GM19351 (cell line): ENCODE data around the gene ABHD5.

Source experiments
- ATAC-seq: cut with Tn5 transposase; IDR thresholded peaks from one replicate; pipeline ENCODE4 v1.9.1; 2021; ENCODE audit warnings: mild to moderate bottlenecking, moderate library complexity; ENCODE audit not compliant: unreplicated experiment

Gene ABHD5

DNA sequence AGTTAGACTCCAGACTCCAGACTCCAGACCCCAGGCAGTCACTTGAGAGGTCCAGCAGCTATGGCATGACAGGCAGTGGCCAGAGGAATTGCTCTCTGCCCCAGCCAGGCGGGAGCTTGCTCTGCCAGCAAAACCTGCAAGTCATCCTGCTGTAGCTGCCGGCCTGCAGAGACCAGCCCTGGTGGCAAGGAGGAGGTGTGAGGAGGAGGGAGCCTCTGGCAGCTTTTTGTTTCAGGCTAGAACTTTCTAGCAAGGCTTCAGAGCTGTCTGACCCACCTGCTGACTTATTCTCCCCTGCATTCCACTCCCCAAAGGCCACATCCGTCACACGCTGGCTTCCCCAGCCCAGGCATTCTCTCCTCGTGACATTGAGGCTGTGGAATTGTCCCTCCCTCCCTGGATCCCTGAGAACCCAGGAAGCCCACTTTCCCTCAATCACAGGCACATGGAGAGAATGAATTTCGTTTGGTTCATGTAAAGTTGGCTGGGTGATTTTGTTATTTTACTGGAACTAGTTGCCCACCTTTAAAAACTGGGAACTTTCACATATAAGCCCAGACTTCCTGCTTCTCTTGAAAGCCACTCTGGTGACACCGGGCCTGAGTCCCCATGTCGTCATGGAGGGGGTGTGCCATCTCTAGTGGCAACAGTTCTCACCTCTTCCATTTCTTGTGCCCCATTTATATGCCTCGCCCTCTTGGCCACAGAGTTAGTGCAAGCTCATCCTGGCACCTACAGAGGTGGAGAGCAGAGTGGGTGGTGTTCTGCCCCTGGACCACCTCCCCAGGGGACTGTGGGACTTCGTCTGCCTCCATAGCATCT is 82.7 kb downstream of the ABHD5 start:
- no peak for ATAC-seq

GRCh38 chr3:43774799-43775198 is 84.1 kb downstream of the ABHD5 start:
- no peak for ATAC-seq

GRCh38 chr3:43776101-43776500 is 85.4 kb downstream of the ABHD5 start:
- ATAC-seq: no peak

DNA sequence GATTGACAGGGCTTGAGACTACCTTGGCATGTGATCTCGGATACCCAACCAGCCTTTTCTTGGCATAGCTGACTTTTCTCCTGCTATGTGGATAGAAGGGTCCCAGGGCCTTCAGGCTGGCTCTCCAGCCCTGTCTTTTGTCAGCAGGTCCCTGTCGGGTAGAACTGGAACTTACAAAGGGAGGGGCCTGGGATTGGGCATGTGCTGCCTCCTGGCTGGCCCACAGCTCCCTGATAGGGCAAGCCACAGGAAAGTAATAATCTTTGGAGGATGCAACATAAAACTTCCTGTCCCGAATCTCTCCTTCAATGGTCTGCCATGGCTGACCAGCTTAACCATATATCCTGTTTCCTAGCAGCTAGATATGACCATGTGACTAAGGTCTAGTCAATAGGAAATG is 89.1 kb downstream of the ABHD5 start:
- no peak for ATAC-seq

DNA sequence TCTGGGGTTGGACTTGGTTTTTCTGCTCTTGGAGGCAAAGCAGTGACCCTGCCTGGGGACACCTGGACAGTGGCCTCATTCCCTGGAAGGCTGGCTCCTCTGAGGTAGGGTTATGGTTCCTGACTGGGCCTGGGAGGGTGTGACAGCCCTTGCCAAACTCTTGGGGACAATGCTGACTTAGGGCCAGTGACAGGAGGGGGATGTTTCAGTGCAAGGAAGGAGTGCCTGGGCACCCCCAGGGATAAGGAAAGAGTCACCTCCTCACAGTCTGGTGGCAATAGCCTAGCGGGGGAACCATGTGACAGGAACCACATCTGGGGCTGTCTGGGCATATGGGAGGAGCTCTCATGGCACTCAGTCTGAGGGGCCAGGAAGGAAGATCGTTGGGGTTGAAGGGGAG is 91.8 kb downstream of the ABHD5 start:
- no peak for ATAC-seq
